GM18867 (cell line): ENCODE results near the gene MYO1E.

Source experiments
- ATAC-seq: cut with Tn5 transposase; IDR thresholded peaks from one replicate; pipeline ENCODE4 v1.9.1; 2021; ENCODE audit warnings: mild to moderate bottlenecking, moderate library complexity; ENCODE audit not compliant: unreplicated experiment

Gene MYO1E

GRCh38 chr15:59268852-59269407 lies 103.7 kb downstream of the MYO1E start:
- ATAC-seq, result no peak

GRCh38 chr15:59268168-59268851 lies 104.4 kb downstream of the MYO1E start:
- no peak for ATAC-seq

- no peak for ATAC-seq
These were observed 106.6 kb downstream of the MYO1E start for GRCh38 chr15:59266028-59266427.

- no peak for ATAC-seq
These were observed 110.4 kb downstream of the MYO1E start for GRCh38 chr15:59262316-59262715.

- no peak for ATAC-seq
These were observed 112.6 kb downstream of the MYO1E start for GRCh38 chr15:59260090-59260489.

GRCh38 chr15:59259137-59259943 lies 113.3 kb downstream of the MYO1E start:
- no peak for ATAC-seq

GRCh38 chr15:59258317-59258716 lies 114.4 kb downstream of the MYO1E start:
- ATAC-seq, result no peak

- no peak for ATAC-seq
These were observed 115.5 kb downstream of the MYO1E start for GRCh38 chr15:59257140-59257539.

- no peak for ATAC-seq
These were observed 116.2 kb downstream of the MYO1E start for GRCh38 chr15:59256482-59256881.

- ATAC-seq, result no peak
These were observed 116.9 kb downstream of the MYO1E start for GRCh38 chr15:59255680-59256336.

GRCh38 chr15:59252137-59252536 lies 120.5 kb downstream of the MYO1E start:
- no peak for ATAC-seq

GRCh38 chr15:59251001-59251845 lies 121.4 kb downstream of the MYO1E start:
- ATAC-seq, result peak; percentile 63

- ATAC-seq, result no peak
These were observed 122.4 kb downstream of the MYO1E start for GRCh38 chr15:59250249-59250648.

- ATAC-seq, result no peak
These were observed 122.9 kb downstream of the MYO1E start for GRCh38 chr15:59249816-59250215.

GRCh38 chr15:59247364-59247763 lies 125.3 kb downstream of the MYO1E start:
- ATAC-seq, result no peak

GRCh38 chr15:59245559-59245958 lies 127.1 kb downstream of the MYO1E start:
- no peak for ATAC-seq

- ATAC-seq, result peak; percentile 78
These were observed 128.3 kb downstream of the MYO1E start for GRCh38 chr15:59244337-59244736.

GRCh38 chr15:59243622-59244021 lies 129.0 kb downstream of the MYO1E start:
- ATAC-seq, result no peak

- ATAC-seq, result no peak
These were observed 130.0 kb downstream of the MYO1E start for GRCh38 chr15:59242649-59243048.

- no peak for ATAC-seq
These were observed 132.6 kb downstream of the MYO1E start for GRCh38 chr15:59240036-59240435.

GRCh38 chr15:59237924-59238331 lies 134.7 kb downstream of the MYO1E start:
- peak; percentile 36 for ATAC-seq
